ENCODE measurements around the gene PTGR1. TPM values are rescaled to one million over a fixed set of nuclear protein-coding genes. Genes with fewer than 3 reads are reported as not detected.

Gene PTGR1
- total and polyA plus RNA-seq, 2 of the 8 experiments (the other 6 are each of a cell fraction or from before 2014, with no cell fraction given), result 16.9 to 28.5 TPM

DNA sequence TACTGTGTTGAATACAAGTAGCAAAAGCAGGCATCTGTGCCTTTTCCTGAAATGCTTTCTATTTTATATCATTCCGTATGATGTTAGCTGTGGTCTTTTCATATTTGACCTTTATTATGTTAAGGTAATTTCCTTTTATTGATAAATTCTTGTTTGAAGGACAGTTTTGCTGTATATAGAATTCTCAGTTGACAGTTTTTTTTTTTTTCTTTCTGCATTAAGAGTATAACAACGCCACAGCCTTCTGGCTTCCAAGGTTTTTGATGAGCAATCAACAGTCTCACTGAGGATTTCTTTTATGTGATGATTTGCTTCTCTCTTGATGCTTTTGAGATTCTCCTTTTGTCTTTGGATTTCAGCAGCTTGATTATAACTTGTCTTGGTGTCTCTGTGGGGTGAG lies 50.8 kb downstream of the PTGR1 start:
- Histone ChIP-seq H3K36me3 (ENCODE audit: control insufficient read depth in 2 of 4, insufficient read depth in 4 of 4, low read length in 3 of 4) (peaks cover 0 to 82% (median 35%) of the 10 kb centered on the region in 4 experiments; a peak in 3 of 8 replicates), H3K23me2 (ENCODE audit: low read depth, low read length) (no peaks in the 10 kb centered on the region), H3K14ac (ENCODE audit: insufficient read length) (no peak overlapping the region), H3K4me2 (ENCODE audit: insufficient read depth in 1 of 2, low read depth in 2 of 2, low read length in 2 of 2) (no peak overlapping the region), H2BK5ac (ENCODE audit: low read depth, low read length) (no peak overlapping the region), H2AFZ (ENCODE audit: low read length) (no peak overlapping the region), H4K5ac (ENCODE audit: insufficient read length, low read depth, low read length) (no peak overlapping the region), H3K56ac (replicated peaks; ENCODE audit: insufficient read length, low read depth, low read length) (no peak overlapping the region), H2BK120ac (replicated peaks; ENCODE audit: low read depth, low read length) (no peak overlapping the region), H3K79me1 (ENCODE audit: low read depth, low read length) (no peaks in the 10 kb centered on the region), H3K27ac (ENCODE audit: low read depth, low read length) (no peak overlapping the region), H2BK15ac (ENCODE audit: low read length) (no peak overlapping the region), H4K20me1 (replicated peaks in 1 of 2; ENCODE audit: control insufficient read depth in 1 of 2, insufficient read depth in 2 of 2, low read length in 2 of 2) (no peaks in the 10 kb centered on the region), H3K9ac (replicated peaks in 1 of 4; ENCODE audit: extremely low read depth in 1 of 4, low read depth in 3 of 4, low read length in 3 of 4) (no peak overlapping the region), H2BK12ac (ENCODE audit: low read depth, low read length) (no peak overlapping the region), H3K4me1 (replicated peaks in 1 of 4; ENCODE audit: control insufficient read depth in 3 of 4, insufficient read depth in 4 of 4, low read length in 3 of 4) (no peaks in the 10 kb centered on the region), H2BK20ac (ENCODE audit: low read length) (no peak overlapping the region), H3K4me3 (ENCODE audit: extremely low read depth in 1 of 4, insufficient read depth in 2 of 4, low read depth in 3 of 4, low read length in 4 of 4) (no peak overlapping the region), H3K23ac (ENCODE audit: insufficient read length) (no peak overlapping the region), H4K8ac (ENCODE audit: extremely low read depth, insufficient read depth, low read length) (no peak overlapping the region), H3K79me2 (ENCODE audit: control insufficient read depth in 1 of 2, insufficient read depth in 2 of 2, low read length in 2 of 2) (peaks cover 0 to 35% of the 10 kb centered on the region in 2 experiments; a peak in 2 of 4 replicates), H2AK5ac (ENCODE audit: low read depth, low read length) (no peak overlapping the region), H3K27me3 (replicated peaks in 1 of 4; ENCODE audit: control insufficient read depth in 3 of 4, extremely low read depth in 1 of 4, insufficient read depth in 3 of 4, low read length in 3 of 4) (no peaks in the 10 kb centered on the region), H4K91ac (replicated peaks; ENCODE audit: insufficient read length, low read length) (no peak overlapping the region), H3K4ac (replicated peaks; ENCODE audit: insufficient read length, low read depth, low read length) (no peak overlapping the region), H3K9me3 (ENCODE audit: insufficient read depth in 2 of 2, low read depth in 1 of 2, low read length in 1 of 2) (peaks cover 57 to 63% of the 10 kb centered on the region in 2 experiments), H3K18ac (ENCODE audit: extremely low read depth, low read length) (no peak overlapping the region)
- TF ChIP-seq HDAC2 (IDR thresholded peaks at IDR 0.05; ENCODE audit: borderline replicate concordance in 1 of 2, low read depth in 2 of 2, low read length in 2 of 2), result no peak
- no peak for TF ChIP-seq CBX8 (IDR thresholded peaks at IDR 0.05; ENCODE audit: borderline replicate concordance, low read depth, low read length)
- TF ChIP-seq JUN (IDR thresholded peaks at IDR 0.05; ENCODE audit: low read depth, low read length), result no peak
- TF ChIP-seq MAFK (IDR thresholded peaks at IDR 0.05; ENCODE audit: low read depth, low read length), result no peak
- TF ChIP-seq SIX5 (IDR thresholded peaks at IDR 0.05; ENCODE audit: low read depth, low read length), result no peak
- TF ChIP-seq CHD2 (IDR thresholded peaks at IDR 0.05; ENCODE audit: low read length), result no peak
- no peak for TF ChIP-seq TEAD4 (IDR thresholded peaks at IDR 0.05; ENCODE audit: low read depth, low read length)
- no peak for TF ChIP-seq POLR2A (IDR thresholded peaks at IDR 0.05; ENCODE audit: control extremely low read depth in 1 of 2, low read depth in 2 of 2, low read length in 2 of 2)
- FAIRE-seq, result no peak
- WGBS, 2 experiments (ENCODE audit: extremely low coverage in 1 of 2, insufficient coverage in 1 of 2, insufficient read length in 1 of 2, insufficient replicate concordance in 2 of 2, low coverage in 1 of 2, low lambda C conversion rate in 2 of 2, missing lambda C conversion rate in 1 of 2), result 88% methylated on average over 2 of the region's 2 CpGs; no CpG with 5 or more reads in 1 of the 2 experiments
- ChIA-PET POLR2A (ENCODE audit: partially characterized antibody) (interaction anchor here (1.6 to 2.8 kb wide), 3 partner anchors 10 to 19 kb away, joined by 6 to 11 read pairs (median 9); no protein-coding TSS in a partner anchor), CTCF (ENCODE audit: partially characterized antibody) (interaction anchor here (0.6 kb wide), 1 partner anchor 136 kb away, joined by 3 read pairs; no protein-coding TSS in a partner anchor)
- DNase-seq (ENCODE audit: low read depth in 1 of 2, low spot score in 2 of 2), result no peak

Measured in H1 (cell line).